GM23338 (cell line): ENCODE data around the gene FDX1. TPM values are rescaled to one million over a fixed set of nuclear protein-coding genes. Genes with fewer than 3 reads are reported as not detected.
"Not testable (repeated sequence)": the region's sequence is repeated elsewhere in the genome, so short reads cannot be mapped to it uniquely, and the experiment has no call there.

ENCODE experiments used
- ATAC-seq: fragments of 200-7000 bp; cut with Tn5 transposase; 3 replicates; pipeline ENCODE4 v1.9.1; 2020
- DNase-seq: peaks from one replicate; pipeline ENCODE4 v3.0.0-alpha.2; 2015; ENCODE audit warnings: low spot score
- H2AFZ ChIP-seq: fragments of 200-600 bp; sonication (generic); 2 replicates; pipeline ENCODE4 v1.8.0; 2016; ENCODE audit warnings: antibody characterized with exemption, mild to moderate bottlenecking, moderate library complexity
- H3F3A ChIP-seq: fragments of 200-600 bp; sonication (generic); replicated peaks from 2 replicates; pipeline ENCODE4 v1.8.0; 2017; ENCODE audit warnings: antibody characterized with exemption, mixed run types, low read depth
- H3K27ac ChIP-seq: fragments of 200-600 bp; sonication (generic); 2 replicates; pipeline ENCODE4 v1.6.1; 2016; ENCODE audit warnings: low read depth
- H3K27me3 ChIP-seq: fragments of 200-600 bp; sonication (generic); 2 replicates; pipeline ENCODE4 v1.8.0; 2016; ENCODE audit warnings: mild to moderate bottlenecking, mixed run types, moderate library complexity; ENCODE audit not compliant: insufficient read depth
- H3K36me3 ChIP-seq: fragments of 200-600 bp; sonication (generic); 2 replicates; pipeline ENCODE4 v1.8.0; 2016; ENCODE audit warnings: mild to moderate bottlenecking; ENCODE audit not compliant: insufficient read depth
- H3K4me1 ChIP-seq: fragments of 200-600 bp; sonication (generic); 2 replicates; pipeline ENCODE4 v1.8.0; 2016; ENCODE audit warnings: mild to moderate bottlenecking, moderate library complexity; ENCODE audit not compliant: insufficient read depth
- H3K4me2 ChIP-seq: fragments of 200-600 bp; sonication (generic); 2 replicates; pipeline ENCODE4 v1.7.1; 2017; ENCODE audit warnings: mixed run types
- H3K4me3 ChIP-seq: fragments of 200-600 bp; sonication (generic); 2 replicates; pipeline ENCODE4 v1.6.1; 2016; ENCODE audit warnings: mixed run types
- H3K79me2 ChIP-seq: fragments of 200-600 bp; sonication (generic); replicated peaks from 2 replicates; pipeline ENCODE4 v1.8.0; 2017; ENCODE audit warnings: mild to moderate bottlenecking; ENCODE audit not compliant: insufficient read depth
- H3K9me2 ChIP-seq: fragments of 200-600 bp; sonication (generic); 2 replicates; pipeline ENCODE4 v1.8.0; 2017; ENCODE audit not compliant: insufficient read depth
- H4K20me1 ChIP-seq: fragments of 200-600 bp; sonication (generic); replicated peaks from 2 replicates; pipeline ENCODE4 v1.8.0; 2017; ENCODE audit warnings: mild to moderate bottlenecking; ENCODE audit not compliant: insufficient read depth
- H3K27ac Mint-ChIP-seq: 2 replicates; pipeline ENCODE4 v1.8.0; 2020; ENCODE audit warnings: inconsistent platforms, mild to moderate bottlenecking, moderate library complexity, mixed read lengths
- H3K27me3 Mint-ChIP-seq: 3 replicates; pipeline ENCODE4 v1.8.0; 2022; ENCODE audit warnings: low read depth, mild to moderate bottlenecking, moderate library complexity, mixed read lengths, inconsistent platforms; ENCODE audit not compliant: insufficient read depth, poor library complexity
- H3K36me3 Mint-ChIP-seq: 3 replicates; pipeline ENCODE4 v1.8.0; 2021; ENCODE audit warnings: low read depth, mild to moderate bottlenecking, inconsistent platforms, moderate library complexity, mixed read lengths
- H3K4me1 Mint-ChIP-seq: 3 replicates; pipeline ENCODE4 v1.8.0; 2020; ENCODE audit warnings: mild to moderate bottlenecking, inconsistent platforms, mixed read lengths
- H3K4me3 Mint-ChIP-seq: 3 replicates; pipeline ENCODE4 v1.8.0; 2021; ENCODE audit warnings: moderate library complexity, mild to moderate bottlenecking, inconsistent platforms, mixed read lengths
- H3K9me3 Mint-ChIP-seq: 3 replicates; pipeline ENCODE4 v1.8.0; 2020; ENCODE audit warnings: moderate library complexity, mild to moderate bottlenecking, inconsistent platforms, mixed read lengths
- CREB1 ChIP-seq: fragments of 250-450 bp; sonication (Bioruptor Pico); IDR thresholded peaks from 2 replicates; pipeline ENCODE4 v1.5.0; 2020; ENCODE audit warnings: low read depth, mild to moderate bottlenecking, moderate library complexity
- EZH2 ChIP-seq: fragments of 200-600 bp; sonication (generic); IDR thresholded peaks from one replicate; pipeline ENCODE4 v1.8.0; 2017; ENCODE audit warnings: antibody characterized with exemption, mild to moderate bottlenecking, low read depth; ENCODE audit not compliant: unreplicated experiment
- POLR2AphosphoS5 ChIP-seq: IDR thresholded peaks from 2 replicates; pipeline ENCODE4 v1.6.1; 2016; ENCODE audit warnings: antibody characterized with exemption, low read depth
- ZNF114 ChIP-seq: fragments of 250-450 bp; sonication (Bioruptor Pico); IDR thresholded peaks from 2 replicates; pipeline ENCODE4 v1.5.0; 2020; ENCODE audit warnings: mild to moderate bottlenecking, moderate library complexity
- ZNF462 ChIP-seq: fragments of 250-450 bp; sonication (Bioruptor Pico); IDR thresholded peaks from 2 replicates; pipeline ENCODE4 v1.5.0; 2020; ENCODE audit warnings: mild to moderate bottlenecking, moderate library complexity
- polyA plus RNA-seq: library from polyadenylated mRNA; unstranded; fragments of >200 nt; fragmentation: Nextera tagmentation; extraction: Ambion mirVana; gene quantifications from 2 replicates; pipeline ENCODE4 v1.2.1, GENCODE V29; 2016
- total RNA-seq: library from RNA; depleted of rRNA; stranded (reverse); fragments of >200 nt; shearing (Covaris generic); gene quantifications from 2 replicates; pipeline ENCODE4 v1.2.3, GENCODE V29; 2014

Gene FDX1
- total and polyA plus RNA-seq, 2 experiments from 2014 or later, result 11.1 to 15.9 TPM

DNA sequence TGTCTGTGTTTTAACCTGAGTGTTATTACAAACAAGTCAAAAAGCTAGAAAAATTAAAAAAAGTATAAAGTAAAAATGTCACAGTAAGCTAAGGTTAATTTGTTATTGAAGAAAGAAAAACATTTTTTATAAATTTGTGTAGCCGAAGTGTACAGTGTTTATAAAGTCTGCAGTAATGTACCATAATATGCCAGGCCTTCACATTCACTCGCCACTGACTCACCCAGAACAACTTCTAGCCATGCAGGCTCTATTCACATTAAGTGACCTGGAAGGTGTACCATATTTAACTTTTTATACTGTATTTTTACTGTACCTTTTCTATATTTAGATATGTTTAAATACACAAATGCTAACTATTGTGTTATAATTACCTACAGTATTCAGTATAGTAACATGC is 14.7 kb upstream of the FDX1 start:
- H3K27me3 ChIP-seq, result no peaks in the 10 kb centered on the region
- ATAC-seq (no peak), DNase-seq (no peak)
- Mint-ChIP-seq H3K4me1 (peaks cover 6% of the 10 kb centered on the region; the same call in 2 of the 3 replicates), H3K27me3 (no peaks in the 10 kb centered on the region), H3K9me3 (peaks cover 9% of the 10 kb centered on the region; the same call in 2 of the 3 replicates), H3K36me3 (peaks cover 5% of the 10 kb centered on the region; the same call in 2 of the 3 replicates), H3K4me3 (no peak overlapping the region), H3K27ac (no peak overlapping the region)
- TF ChIP-seq CREB1 (CRISPR knock-in tag) (no peak), ZNF114 (no peak), POLR2AphosphoS5 (no peak), ZNF462 (CRISPR knock-in tag) (no peak), EZH2 (no peak)
- no peaks in the 10 kb centered on the region for H3F3A ChIP-seq
- H3K27ac ChIP-seq, result no peak overlapping the region
- H2AFZ ChIP-seq, result no peak overlapping the region
- H4K20me1 ChIP-seq, result no peaks in the 10 kb centered on the region
- H3K4me2 ChIP-seq, result no peak overlapping the region
- no peaks in the 10 kb centered on the region for H3K4me1 ChIP-seq
- H3K4me3 ChIP-seq, result no peak overlapping the region
- no peaks in the 10 kb centered on the region for H3K79me2 ChIP-seq
- H3K9me2 ChIP-seq, result peaks cover 6% of the 10 kb centered on the region
- no peaks in the 10 kb centered on the region for H3K36me3 ChIP-seq

GRCh38 chr11:110421658-110422057 is 8.1 kb upstream of the FDX1 start:
- H2AFZ ChIP-seq, H3K4me3 ChIP-seq, ATAC-seq: not testable (repeated sequence)

More at GRCh38 chr11:110421658-110422057, 8.1 kb upstream of the FDX1 start:
- H3K9me2 ChIP-seq, result peaks cover 10% of the 10 kb centered on the region
- peaks cover 31% of the 10 kb centered on the region for H3K9me3 Mint-ChIP-seq
- not testable (repeated sequence) for H3K27me3 Mint-ChIP-seq, DNase-seq, H3K79me2 ChIP-seq, H3K36me3 ChIP-seq, H3K4me1 ChIP-seq, H3K27ac Mint-ChIP-seq, H3K4me3 Mint-ChIP-seq, H3K4me1 Mint-ChIP-seq, H3K27ac ChIP-seq, H3K27me3 ChIP-seq, H3K4me2 ChIP-seq, H3F3A ChIP-seq, H4K20me1 ChIP-seq
- peaks cover 17% of the 10 kb centered on the region for H3K36me3 Mint-ChIP-seq
